ENCODE measurements around the gene GRIPAP1.

The GRIPAP1 gene

DNA sequence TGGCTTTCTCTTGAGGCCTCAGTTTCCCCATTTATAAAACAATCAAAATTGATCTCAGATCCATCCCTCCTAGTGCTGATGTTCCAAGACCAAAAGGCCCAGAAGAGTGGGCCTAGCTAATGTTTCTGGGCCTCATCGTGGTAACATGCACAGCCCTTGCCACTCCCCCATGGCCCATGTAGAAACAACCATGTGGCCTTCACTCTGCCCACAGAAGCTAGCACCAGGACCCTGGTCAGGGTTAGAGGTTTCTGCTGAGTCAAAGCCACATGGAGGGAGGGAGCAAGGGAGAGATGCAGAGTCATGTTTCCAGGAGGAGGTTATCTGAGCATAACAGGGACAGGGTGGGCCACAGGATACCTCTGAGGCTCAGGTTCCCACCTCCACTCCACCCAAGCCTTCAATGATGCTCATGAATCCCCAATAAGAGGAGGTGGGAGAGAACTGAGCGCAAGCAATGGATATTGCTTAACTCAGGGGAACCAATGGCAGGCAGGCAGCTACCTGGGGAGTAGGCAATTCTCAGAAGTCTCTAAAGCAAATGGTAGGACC, 61.6 kb downstream of the GRIPAP1 start:
- DNase-seq (ENCODE audit: low read depth): peak; percentile 58
- no peak overlapping the region for H3K4me3 ChIP-seq (ENCODE audit: low read depth, low read length)
- TF ChIP-seq, protein P1, sequence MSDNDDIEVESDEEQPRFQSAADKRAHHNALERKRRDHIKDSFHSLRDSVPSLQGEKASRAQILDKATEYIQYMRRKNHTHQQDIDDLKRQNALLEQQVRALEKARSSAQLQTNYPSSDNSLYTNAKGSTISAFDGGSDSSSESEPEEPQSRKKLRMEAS (IDR thresholded peaks at IDR 0.05; ENCODE audit: low read depth, low read length): peak; percentile 40; the same call in 1 of the 2 replicates
- TF ChIP-seq, protein P2, sequence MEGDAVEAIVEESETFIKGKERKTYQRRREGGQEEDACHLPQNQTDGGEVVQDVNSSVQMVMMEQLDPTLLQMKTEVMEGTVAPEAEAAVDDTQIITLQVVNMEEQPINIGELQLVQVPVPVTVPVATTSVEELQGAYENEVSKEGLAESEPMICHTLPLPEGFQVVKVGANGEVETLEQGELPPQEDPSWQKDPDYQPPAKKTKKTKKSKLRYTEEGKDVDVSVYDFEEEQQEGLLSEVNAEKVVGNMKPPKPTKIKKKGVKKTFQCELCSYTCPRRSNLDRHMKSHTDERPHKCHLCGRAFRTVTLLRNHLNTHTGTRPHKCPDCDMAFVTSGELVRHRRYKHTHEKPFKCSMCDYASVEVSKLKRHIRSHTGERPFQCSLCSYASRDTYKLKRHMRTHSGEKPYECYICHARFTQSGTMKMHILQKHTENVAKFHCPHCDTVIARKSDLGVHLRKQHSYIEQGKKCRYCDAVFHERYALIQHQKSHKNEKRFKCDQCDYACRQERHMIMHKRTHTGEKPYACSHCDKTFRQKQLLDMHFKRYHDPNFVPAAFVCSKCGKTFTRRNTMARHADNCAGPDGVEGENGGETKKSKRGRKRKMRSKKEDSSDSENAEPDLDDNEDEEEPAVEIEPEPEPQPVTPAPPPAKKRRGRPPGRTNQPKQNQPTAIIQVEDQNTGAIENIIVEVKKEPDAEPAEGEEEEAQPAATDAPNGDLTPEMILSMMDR (IDR thresholded peaks at IDR 0.05; ENCODE audit: low read depth, low read length): no peak

DNA sequence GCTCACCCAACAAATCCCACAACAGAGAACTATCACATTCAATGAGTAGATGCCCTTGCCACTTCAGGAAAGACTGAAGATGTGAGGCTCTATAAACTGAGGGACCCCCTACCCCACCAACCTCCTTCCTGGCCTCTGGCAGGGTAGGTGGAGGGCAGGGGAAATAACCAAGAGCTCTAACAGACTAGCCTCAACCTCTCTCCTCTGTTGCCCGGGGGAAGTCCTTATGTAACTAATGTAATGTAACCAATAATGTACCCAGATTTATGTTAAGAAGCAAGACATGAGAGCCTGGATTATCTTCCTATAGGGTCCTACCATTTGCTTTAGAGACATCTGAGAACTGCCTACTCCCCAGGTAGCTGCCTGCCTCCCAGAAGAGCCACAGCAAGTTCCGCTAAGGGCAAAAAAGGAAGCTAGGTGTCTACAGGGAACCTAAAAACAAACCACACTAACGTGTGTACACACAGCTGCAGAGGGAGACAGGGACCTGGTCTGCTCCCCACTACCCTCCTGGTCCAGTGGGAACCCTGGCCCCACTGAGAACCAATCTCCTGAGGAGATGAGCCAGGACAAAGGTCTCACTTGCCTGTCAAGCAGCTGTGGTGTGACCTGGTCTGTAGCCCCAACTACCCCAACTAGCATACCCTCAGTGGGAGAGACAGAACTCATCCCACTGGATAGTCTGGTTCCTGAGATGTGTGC, 62.4 kb downstream of the GRIPAP1 start:
- TF ChIP-seq MYC (IDR thresholded peaks at IDR 0.05; ENCODE audit: low read depth, low read length) (no peak), POLR2A (IDR thresholded peaks at IDR 0.05; ENCODE audit: extremely low read depth, insufficient read length) (no peak)
- TF ChIP-seq, protein P1 (IDR thresholded peaks at IDR 0.05; ENCODE audit: low read depth, low read length): no peak
- TF ChIP-seq, protein P2 (IDR thresholded peaks at IDR 0.05; ENCODE audit: low read depth, low read length): no peak
- DNase-seq (ENCODE audit: low read depth): no peak
- H3K4me3 ChIP-seq (ENCODE audit: low read depth, low read length): no peak overlapping the region

DNA sequence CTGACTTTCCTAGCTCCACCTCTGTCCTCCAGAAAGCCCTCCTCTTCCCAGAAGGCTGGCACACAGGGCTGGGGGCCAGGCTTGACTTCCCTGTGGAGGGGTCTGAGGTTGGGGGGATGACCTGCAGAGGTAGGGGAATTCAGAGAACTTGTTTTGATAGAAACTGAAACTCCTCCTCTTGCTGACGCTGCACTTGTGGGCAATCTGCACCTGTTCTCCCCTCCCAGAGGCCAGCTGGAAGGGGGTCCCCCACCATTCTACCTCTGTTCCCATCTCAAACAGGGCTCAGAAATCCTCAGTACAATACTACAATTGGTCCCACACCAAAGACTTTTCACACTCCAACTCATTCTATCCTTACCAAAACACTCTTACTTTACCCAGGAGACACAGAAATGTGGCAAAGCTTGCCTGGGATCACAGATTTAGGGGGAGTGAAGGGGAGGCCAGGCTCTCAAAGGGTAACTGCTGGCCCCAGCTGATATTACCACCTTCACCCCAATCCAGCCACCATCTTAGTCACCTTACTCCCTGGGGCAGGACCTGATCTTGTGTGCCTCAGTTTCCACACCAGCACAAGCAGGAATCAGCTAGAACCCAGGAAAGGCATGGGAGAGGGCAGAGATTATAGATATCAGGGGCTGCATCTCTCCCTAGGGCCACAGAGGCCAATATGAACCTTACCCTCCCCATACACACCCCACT, 63.2 kb downstream of the GRIPAP1 start:
- TF ChIP-seq, protein P2 (IDR thresholded peaks at IDR 0.05; ENCODE audit: low read depth, low read length): no peak
- no peak overlapping the region for H3K4me3 ChIP-seq (ENCODE audit: low read depth, low read length)
- DNase-seq (ENCODE audit: low read depth): no peak

DNA sequence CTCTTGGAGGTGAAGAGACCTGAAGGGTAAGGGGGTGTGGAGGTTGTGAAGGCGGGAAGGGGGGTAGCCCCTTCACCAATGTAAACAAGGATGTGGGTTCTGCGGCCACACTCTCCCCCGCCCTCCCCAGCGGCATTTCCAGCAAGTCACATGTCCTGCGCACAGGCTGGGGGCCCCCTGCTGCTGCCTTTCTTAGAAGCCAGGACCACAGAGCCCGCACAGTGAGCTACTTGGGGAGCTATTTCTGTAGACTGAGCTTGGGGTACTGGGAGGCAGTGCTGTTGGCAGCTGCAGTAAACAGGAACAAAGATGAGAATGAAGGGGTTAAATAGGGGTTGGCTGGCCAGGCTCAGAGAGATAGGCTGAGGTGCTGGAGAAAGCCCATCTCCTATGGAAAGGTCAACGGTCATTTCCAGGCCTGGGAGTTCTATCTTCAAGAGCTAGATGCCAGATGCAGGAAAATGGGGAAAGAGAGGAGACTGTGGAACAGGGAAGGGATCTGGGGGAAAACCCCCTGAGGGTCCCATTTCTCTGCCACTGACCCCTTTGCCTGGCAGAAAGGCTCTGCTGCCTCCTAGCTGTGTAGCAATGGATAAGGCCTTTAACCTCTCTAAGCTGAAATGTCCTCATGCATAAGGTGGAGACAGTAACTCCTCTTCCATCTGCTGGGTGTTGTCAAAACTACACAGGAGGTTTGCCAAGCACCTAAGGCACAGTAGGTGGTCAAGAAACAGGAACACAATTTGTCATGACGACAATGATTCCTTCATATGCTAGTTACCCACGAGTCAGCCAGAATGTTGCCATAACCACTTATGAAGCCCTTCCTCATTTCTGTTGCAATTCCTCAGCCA, 64.8 kb downstream of the GRIPAP1 start:
- peak; percentile 94 for DNase-seq (ENCODE audit: low read depth)
- H3K4me3 ChIP-seq (ENCODE audit: low read depth, low read length): peak overlapping the region; percentile 40
- TF ChIP-seq, protein P1 (IDR thresholded peaks at IDR 0.05; ENCODE audit: low read depth, low read length): peak; percentile 85
- no peak for TF ChIP-seq POLR2A (IDR thresholded peaks at IDR 0.05; ENCODE audit: extremely low read depth, insufficient read length)
- peak; percentile 58; the same call in 1 of the 2 replicates for TF ChIP-seq MYC (IDR thresholded peaks at IDR 0.05; ENCODE audit: low read depth, low read length)
- TF ChIP-seq, protein P2 (IDR thresholded peaks at IDR 0.05; ENCODE audit: low read depth, low read length): peak; percentile 26

DNA sequence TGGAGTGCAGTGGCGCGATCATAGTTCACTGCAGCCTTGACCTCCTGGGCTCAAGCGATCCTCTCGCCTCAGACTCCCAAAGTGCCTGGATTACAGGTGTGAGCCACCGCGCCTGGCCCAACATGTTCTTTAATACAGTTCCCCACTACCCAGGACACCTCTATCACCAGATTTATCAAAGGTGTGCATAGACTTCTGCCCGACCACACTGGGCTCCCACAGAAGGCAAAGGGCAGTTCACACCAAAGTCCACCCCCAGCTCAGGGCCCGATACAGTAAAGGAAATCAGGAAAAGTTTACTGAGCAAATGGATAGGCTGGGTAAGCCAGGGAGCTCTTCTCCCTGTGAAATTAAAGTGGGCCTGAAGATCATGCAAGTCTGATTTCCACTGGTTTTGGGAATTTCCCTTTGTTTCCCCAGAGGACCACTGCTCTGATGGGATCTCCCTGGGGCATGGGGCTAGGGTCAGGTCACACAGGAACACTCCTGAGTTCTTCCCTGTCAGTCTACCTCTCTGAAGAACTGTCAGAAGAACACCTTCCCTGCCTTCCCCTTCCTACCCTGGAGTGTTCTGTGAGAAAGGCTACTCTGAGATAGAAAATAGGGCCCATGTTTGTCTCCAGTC, 65.5 kb downstream of the GRIPAP1 start:
- peak overlapping the region; percentile 28 for H3K4me3 ChIP-seq (ENCODE audit: low read depth, low read length)
- TF ChIP-seq, protein P1 (IDR thresholded peaks at IDR 0.05; ENCODE audit: low read depth, low read length): no peak
- TF ChIP-seq, protein P2 (IDR thresholded peaks at IDR 0.05; ENCODE audit: low read depth, low read length): no peak
- TF ChIP-seq POLR2A (IDR thresholded peaks at IDR 0.05; ENCODE audit: extremely low read depth, insufficient read length) (no peak), MYC (IDR thresholded peaks at IDR 0.05; ENCODE audit: low read depth, low read length) (no peak)
- no peak for DNase-seq (ENCODE audit: low read depth)
